ENCODE results near the gene IQCM. TPM values are rescaled to one million over a fixed set of nuclear protein-coding genes. Genes with fewer than 3 reads are reported as not detected.

IQCM gene
- total RNA-seq, 1 donor from 2014 or later: not detected

DNA sequence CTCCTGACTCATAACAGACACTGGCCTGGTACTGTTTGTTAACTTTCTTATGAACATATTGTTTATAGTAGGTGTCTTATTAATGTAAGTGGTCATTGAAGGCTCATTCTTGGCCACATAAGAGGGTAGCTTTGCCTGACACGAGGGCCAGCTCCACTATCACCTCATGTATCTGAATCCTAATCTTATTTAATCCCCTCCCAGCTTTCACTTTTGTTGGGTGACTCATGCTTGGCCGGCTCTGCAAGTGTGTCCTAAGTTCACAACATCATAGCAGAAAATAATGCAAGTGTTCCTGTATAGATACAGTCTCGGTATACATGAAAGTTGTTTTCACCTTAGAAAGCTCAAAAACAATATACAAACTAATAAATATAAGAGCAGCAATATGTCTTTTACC is 283.8 kb downstream of the IQCM start:
- Mint-ChIP-seq H3K4me3 (ENCODE audit: unreplicated experiment) (no peak overlapping the region), H3K9me3 (ENCODE audit: unreplicated experiment) (no peaks in the 10 kb centered on the region), H3K4me1 (ENCODE audit: unreplicated experiment) (no peaks in the 10 kb centered on the region), H3K27ac (ENCODE audit: unreplicated experiment) (no peak overlapping the region), H3K27me3 (ENCODE audit: unreplicated experiment) (no peaks in the 10 kb centered on the region), H3K36me3 (ENCODE audit: unreplicated experiment) (no peaks in the 10 kb centered on the region)
- no peak for TF ChIP-seq CTCF (IDR thresholded peaks at IDR 0.05)
- DNase-seq (ENCODE audit: extremely low spot score, unreplicated experiment): no peak

- H3K27me3 Mint-ChIP-seq (ENCODE audit: unreplicated experiment): no peaks in the 10 kb centered on the region
- no peak for DNase-seq (ENCODE audit: extremely low spot score, unreplicated experiment)
- no peaks in the 10 kb centered on the region for H3K4me1 Mint-ChIP-seq (ENCODE audit: unreplicated experiment)
- H3K27ac Mint-ChIP-seq (ENCODE audit: unreplicated experiment): no peak overlapping the region
- no peaks in the 10 kb centered on the region for H3K9me3 Mint-ChIP-seq (ENCODE audit: unreplicated experiment)
- no peaks in the 10 kb centered on the region for H3K36me3 Mint-ChIP-seq (ENCODE audit: unreplicated experiment)
- TF ChIP-seq CTCF (IDR thresholded peaks at IDR 0.05): no peak
- H3K4me3 Mint-ChIP-seq (ENCODE audit: unreplicated experiment): no peak overlapping the region
These were observed 292.6 kb downstream of the IQCM start for GRCh38 chr4:149523039-149523438.

GRCh38 chr4:149521611-149522425 is 293.8 kb downstream of the IQCM start:
- H3K4me3 Mint-ChIP-seq (ENCODE audit: unreplicated experiment): no peak overlapping the region
- H3K9me3 Mint-ChIP-seq (ENCODE audit: unreplicated experiment): no peaks in the 10 kb centered on the region
- no peak for DNase-seq (ENCODE audit: extremely low spot score, unreplicated experiment)
- no peaks in the 10 kb centered on the region for H3K36me3 Mint-ChIP-seq (ENCODE audit: unreplicated experiment)
- no peak for TF ChIP-seq CTCF (IDR thresholded peaks at IDR 0.05)
- no peak overlapping the region for H3K27ac Mint-ChIP-seq (ENCODE audit: unreplicated experiment)
- no peaks in the 10 kb centered on the region for H3K4me1 Mint-ChIP-seq (ENCODE audit: unreplicated experiment)
- H3K27me3 Mint-ChIP-seq (ENCODE audit: unreplicated experiment): no peaks in the 10 kb centered on the region

- H3K4me1 Mint-ChIP-seq (ENCODE audit: unreplicated experiment): no peaks in the 10 kb centered on the region
- no peaks in the 10 kb centered on the region for H3K27me3 Mint-ChIP-seq (ENCODE audit: unreplicated experiment)
- TF ChIP-seq CTCF (IDR thresholded peaks at IDR 0.05): no peak
- no peak overlapping the region for H3K4me3 Mint-ChIP-seq (ENCODE audit: unreplicated experiment)
- H3K27ac Mint-ChIP-seq (ENCODE audit: unreplicated experiment): no peak overlapping the region
- no peaks in the 10 kb centered on the region for H3K9me3 Mint-ChIP-seq (ENCODE audit: unreplicated experiment)
- H3K36me3 Mint-ChIP-seq (ENCODE audit: unreplicated experiment): no peaks in the 10 kb centered on the region
- DNase-seq (ENCODE audit: extremely low spot score, unreplicated experiment): no peak
These were observed 297.2 kb downstream of the IQCM start for GRCh38 chr4:149518471-149518870.

- H3K4me3 Mint-ChIP-seq (ENCODE audit: unreplicated experiment): no peak overlapping the region
- no peak overlapping the region for H3K27ac Mint-ChIP-seq (ENCODE audit: unreplicated experiment)
- H3K9me3 Mint-ChIP-seq (ENCODE audit: unreplicated experiment): no peaks in the 10 kb centered on the region
- TF ChIP-seq CTCF (IDR thresholded peaks at IDR 0.05): no peak
- no peak for DNase-seq (ENCODE audit: extremely low spot score, unreplicated experiment)
- no peaks in the 10 kb centered on the region for H3K4me1 Mint-ChIP-seq (ENCODE audit: unreplicated experiment)
- H3K36me3 Mint-ChIP-seq (ENCODE audit: unreplicated experiment): no peaks in the 10 kb centered on the region
- H3K27me3 Mint-ChIP-seq (ENCODE audit: unreplicated experiment): no peaks in the 10 kb centered on the region
These were observed 302.6 kb downstream of the IQCM start for GRCh38 chr4:149513081-149513480.

Measured in osteocyte (in vitro differentiated cells).